ENCODE results near the gene ZNF362.

DNA sequence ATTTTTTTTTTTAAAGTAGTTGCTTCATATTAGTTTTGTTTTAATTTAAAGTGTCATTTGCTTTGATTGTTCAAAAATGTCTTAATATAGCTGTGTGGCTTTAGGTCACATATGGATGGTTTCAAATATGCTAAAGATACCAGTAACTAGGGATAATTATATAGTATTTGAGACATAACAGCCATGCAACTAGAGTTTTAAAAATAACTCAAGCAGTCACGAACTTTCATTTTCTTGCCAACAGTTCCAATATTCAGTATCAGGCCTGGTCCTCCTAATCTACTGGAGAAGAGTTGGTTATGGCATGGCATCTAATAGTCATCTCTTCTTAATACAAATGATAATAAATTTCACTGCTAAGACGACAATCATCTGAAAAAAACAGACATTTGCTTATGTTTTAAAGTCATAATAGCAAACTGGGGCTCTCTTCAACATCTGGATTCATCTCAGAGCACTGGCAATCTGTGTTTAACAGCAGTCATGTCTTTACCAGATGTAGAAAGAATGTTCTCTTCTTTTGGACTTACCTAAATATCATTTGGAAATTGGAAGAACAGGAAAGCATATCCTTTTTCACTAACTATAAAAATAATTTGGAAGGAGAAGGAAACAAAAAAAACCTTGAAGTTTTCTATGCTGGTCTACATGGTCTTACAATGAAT, 88.7 kb downstream of the ZNF362 start:
- TF ChIP-seq, protein P1, sequence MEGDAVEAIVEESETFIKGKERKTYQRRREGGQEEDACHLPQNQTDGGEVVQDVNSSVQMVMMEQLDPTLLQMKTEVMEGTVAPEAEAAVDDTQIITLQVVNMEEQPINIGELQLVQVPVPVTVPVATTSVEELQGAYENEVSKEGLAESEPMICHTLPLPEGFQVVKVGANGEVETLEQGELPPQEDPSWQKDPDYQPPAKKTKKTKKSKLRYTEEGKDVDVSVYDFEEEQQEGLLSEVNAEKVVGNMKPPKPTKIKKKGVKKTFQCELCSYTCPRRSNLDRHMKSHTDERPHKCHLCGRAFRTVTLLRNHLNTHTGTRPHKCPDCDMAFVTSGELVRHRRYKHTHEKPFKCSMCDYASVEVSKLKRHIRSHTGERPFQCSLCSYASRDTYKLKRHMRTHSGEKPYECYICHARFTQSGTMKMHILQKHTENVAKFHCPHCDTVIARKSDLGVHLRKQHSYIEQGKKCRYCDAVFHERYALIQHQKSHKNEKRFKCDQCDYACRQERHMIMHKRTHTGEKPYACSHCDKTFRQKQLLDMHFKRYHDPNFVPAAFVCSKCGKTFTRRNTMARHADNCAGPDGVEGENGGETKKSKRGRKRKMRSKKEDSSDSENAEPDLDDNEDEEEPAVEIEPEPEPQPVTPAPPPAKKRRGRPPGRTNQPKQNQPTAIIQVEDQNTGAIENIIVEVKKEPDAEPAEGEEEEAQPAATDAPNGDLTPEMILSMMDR (IDR thresholded peaks at IDR 0.05), result no peak
- TF ChIP-seq POLR2AphosphoS5 (IDR thresholded peaks at IDR 0.05), result no peak

All from stomach (tissue), 4 donors.